Coronary artery (tissue), 2 donors: Measurements from ENCODE around the gene GPC6.

ENCODE experiments used
- DNase-seq: peaks from one replicate; pipeline ENCODE4 v3.0.0-alpha.2; 2017; ENCODE audit warnings: low spot score
- H3K27ac ChIP-seq, 2 donors: fragments of 200-600 bp; sonication (generic); one replicate each; pipeline ENCODE4 v1.5.1; 2016 to 2019
- H3K4me3 ChIP-seq: fragments of 200-600 bp; sonication (generic); 2 replicates; pipeline ENCODE4 v1.5.1; 2016; ENCODE audit warnings: mild to moderate bottlenecking, moderate library complexity
- TF ChIP-seq, protein P1 (sequence below): fragments of 200-600 bp; sonication (generic); IDR thresholded peaks from one replicate; pipeline ENCODE4 v1.5.1; 2019; ENCODE audit warnings: antibody characterized with exemption

Gene GPC6

DNA sequence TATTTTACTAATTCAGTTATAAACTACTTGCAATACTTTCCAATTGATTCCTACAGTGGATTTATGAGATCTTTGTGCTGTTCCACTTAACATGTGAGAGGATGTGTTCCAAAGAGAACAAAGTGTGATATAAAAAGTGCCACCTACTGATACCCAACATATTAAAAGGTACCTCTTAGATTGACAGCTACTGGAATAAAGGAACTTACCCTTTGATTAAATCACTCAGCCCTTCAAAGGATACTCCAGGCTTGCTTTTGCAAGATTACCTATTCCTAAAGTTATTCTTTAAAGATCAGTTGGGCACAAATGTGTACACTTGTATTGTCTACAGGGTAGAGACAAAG lies 1187.0 kb downstream of the GPC6 start:
- no peak overlapping the region for H3K27ac ChIP-seq
- H3K4me3 ChIP-seq = no peak overlapping the region
- TF ChIP-seq, protein P1, sequence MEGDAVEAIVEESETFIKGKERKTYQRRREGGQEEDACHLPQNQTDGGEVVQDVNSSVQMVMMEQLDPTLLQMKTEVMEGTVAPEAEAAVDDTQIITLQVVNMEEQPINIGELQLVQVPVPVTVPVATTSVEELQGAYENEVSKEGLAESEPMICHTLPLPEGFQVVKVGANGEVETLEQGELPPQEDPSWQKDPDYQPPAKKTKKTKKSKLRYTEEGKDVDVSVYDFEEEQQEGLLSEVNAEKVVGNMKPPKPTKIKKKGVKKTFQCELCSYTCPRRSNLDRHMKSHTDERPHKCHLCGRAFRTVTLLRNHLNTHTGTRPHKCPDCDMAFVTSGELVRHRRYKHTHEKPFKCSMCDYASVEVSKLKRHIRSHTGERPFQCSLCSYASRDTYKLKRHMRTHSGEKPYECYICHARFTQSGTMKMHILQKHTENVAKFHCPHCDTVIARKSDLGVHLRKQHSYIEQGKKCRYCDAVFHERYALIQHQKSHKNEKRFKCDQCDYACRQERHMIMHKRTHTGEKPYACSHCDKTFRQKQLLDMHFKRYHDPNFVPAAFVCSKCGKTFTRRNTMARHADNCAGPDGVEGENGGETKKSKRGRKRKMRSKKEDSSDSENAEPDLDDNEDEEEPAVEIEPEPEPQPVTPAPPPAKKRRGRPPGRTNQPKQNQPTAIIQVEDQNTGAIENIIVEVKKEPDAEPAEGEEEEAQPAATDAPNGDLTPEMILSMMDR = no peak
- DNase-seq = no peak

- no peak for DNase-seq
- H3K27ac ChIP-seq = no peak overlapping the region
- TF ChIP-seq, protein P1 = no peak
- no peak overlapping the region for H3K4me3 ChIP-seq
Observed at GRCh38 chr13:94414141-94414540, 1187.5 kb downstream of the GPC6 start.

GRCh38 chr13:94414708-94415107 lies 1188.1 kb downstream of the GPC6 start:
- TF ChIP-seq, protein P1 = no peak
- H3K27ac ChIP-seq = no peak overlapping the region
- H3K4me3 ChIP-seq = no peak overlapping the region
- DNase-seq = no peak

GRCh38 chr13:94415500-94416237 lies 1189.1 kb downstream of the GPC6 start:
- Histone ChIP-seq H3K27ac (no peak overlapping the region), H3K4me3 (no peak overlapping the region)
- DNase-seq = no peak
- TF ChIP-seq, protein P1 = no peak

DNA sequence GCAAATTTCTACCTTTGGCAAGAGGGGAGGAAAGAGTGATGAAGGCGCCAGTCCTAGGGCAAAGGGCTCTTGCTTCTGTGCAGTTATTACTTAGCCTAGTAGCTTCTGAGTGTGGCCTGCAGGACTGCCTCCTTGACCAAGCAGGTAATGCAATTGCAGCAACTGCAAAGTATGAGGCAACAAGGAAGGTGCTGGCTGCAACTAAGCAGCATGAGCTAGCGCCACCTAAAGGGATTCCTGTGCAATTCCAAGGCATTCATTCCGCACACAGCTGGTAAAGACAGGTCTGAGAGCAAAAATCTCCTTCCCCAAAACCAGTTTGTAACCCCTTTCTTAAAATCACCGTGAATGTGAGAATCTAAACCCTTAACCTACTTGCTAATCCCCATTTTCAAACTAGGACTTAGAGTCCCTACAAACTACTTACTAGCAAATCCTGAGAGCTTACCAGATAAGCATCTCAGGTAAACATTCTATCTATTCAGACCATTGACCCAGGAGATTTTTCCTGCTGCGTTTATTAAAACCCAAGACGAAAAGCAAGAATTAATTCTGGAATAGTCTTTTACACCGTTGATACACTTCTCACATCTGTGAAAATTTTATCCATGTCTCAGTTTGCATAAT lies 1190.0 kb downstream of the GPC6 start:
- TF ChIP-seq, protein P1 = no peak
- DNase-seq = no peak
- no peak overlapping the region for H3K4me3 ChIP-seq
- H3K27ac ChIP-seq = no peak overlapping the region

GRCh38 chr13:94417294-94417693 lies 1190.7 kb downstream of the GPC6 start:
- no peak for DNase-seq
- no peak overlapping the region for H3K4me3 ChIP-seq
- H3K27ac ChIP-seq = no peak overlapping the region
- TF ChIP-seq, protein P1 = no peak
